ENCODE measurements around the gene STPG2. TPM values are rescaled to one million over a fixed set of nuclear protein-coding genes. Genes with fewer than 3 reads are reported as not detected.
"Not testable (repeated sequence)": the region's sequence is repeated elsewhere in the genome, so short reads cannot be mapped to it uniquely, and the experiment has no call there.

The STPG2 gene
- polyA plus RNA-seq, 6 donors from 2014 or later = 0.17 to 0.55 (median 0.25) TPM; not detected in 3

DNA sequence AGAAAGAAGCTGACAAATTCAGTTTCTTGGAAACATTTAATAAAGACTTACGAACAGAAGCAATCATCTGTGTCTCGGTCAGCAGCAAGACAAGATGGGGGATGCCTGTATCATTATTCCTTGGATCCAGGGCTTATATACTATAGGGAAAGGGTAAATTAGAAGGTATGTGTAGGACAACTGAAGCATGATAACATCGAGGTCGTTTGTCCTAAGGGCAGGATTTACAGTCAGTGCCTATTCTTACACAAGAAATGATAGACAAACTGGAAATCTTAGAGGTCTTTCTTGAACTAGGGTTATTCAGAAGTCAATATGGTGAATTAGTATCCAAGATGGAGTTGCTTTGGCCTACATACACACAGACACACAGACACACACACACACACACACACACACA, 553.0 kb downstream of the STPG2 start:
- Mint-ChIP-seq H3K4me1 (no peaks in the 10 kb centered on the region), H3K36me3 (peaks cover 0 to 9% of the 10 kb centered on the region in 2 donors), H3K9me3 (peaks cover 3 to 11% (median 7%) of the 10 kb centered on the region in 7 donors), H3K4me3 (no peak overlapping the region), H3K27ac (no peak overlapping the region), H3K27me3 (no peaks in the 10 kb centered on the region)
- DNase-seq (no peak), ATAC-seq (ENCODE audit: low read depth in 2 of 2) (no peak)

DNA sequence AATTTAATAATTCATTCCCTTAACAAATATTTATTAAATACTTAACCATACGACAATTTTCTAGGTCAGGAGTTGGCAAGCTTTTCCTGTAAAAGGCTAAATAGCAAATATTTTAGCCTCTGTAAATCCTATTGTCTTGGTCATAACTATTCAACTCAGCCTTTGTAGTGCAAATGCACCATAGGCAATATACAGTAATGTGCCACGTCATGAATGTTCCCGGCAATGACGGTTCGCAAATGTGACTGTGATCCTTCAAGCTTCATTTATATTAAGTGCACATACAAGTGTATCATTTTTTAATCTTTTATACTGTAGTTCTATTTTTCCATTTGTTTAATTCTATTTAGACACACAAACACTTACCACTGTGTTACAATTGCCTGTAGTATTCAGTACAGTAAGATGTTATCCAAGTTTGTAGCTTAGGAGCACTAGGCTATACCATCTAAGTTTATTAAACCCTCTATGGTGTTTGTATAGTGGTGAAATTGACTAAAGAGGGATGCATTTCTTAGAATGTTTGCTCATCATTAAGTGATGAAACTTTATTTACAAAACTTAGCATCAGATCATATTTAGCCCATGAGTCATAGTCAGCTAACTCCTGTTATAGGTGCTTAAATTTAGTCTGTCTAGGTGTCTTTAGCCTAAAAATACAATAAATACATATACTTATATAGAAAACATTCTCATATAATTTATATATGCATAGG, 553.6 kb downstream of the STPG2 start:
- no peak overlapping the region for H3K27ac Mint-ChIP-seq
- DNase-seq (no peak), ATAC-seq (ENCODE audit: low read depth in 2 of 2) (no peak)
- H3K4me3 Mint-ChIP-seq = no peak overlapping the region
- peaks cover 3 to 11% (median 7%) of the 10 kb centered on the region in 7 donors for H3K9me3 Mint-ChIP-seq
- H3K27me3 Mint-ChIP-seq = no peaks in the 10 kb centered on the region
- peaks cover 0 to 9% of the 10 kb centered on the region in 2 donors for H3K36me3 Mint-ChIP-seq
- H3K4me1 Mint-ChIP-seq = no peaks in the 10 kb centered on the region

DNA sequence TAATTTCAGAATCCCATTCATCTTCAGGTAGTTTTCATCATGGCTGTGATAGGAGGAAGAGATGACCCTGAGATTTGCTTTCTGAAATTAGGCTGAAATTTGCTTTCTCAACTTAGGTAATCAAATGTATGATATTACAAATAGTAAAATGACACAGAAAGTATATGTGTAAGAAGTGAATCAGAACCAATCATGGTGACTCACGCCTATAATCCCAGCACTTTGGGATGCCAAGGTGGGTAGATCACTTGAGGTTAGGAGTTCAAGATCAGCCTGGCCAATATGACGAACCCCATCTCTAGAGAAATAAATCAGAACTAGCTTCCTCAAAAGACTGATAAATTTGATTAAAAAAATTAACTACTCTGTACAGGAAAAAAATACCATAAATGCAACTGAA, 555.4 kb downstream of the STPG2 start:
- H3K27me3 Mint-ChIP-seq = no peaks in the 10 kb centered on the region
- H3K27ac Mint-ChIP-seq = no peak overlapping the region
- H3K4me1 Mint-ChIP-seq = no peaks in the 10 kb centered on the region
- DNase-seq (no peak), ATAC-seq (ENCODE audit: low read depth in 2 of 2) (no peak)
- no peak overlapping the region for H3K4me3 Mint-ChIP-seq
- H3K36me3 Mint-ChIP-seq = no peaks in the 10 kb centered on the region
- peaks cover 0 to 6% (median 0%) of the 10 kb centered on the region in 7 donors for H3K9me3 Mint-ChIP-seq

DNA sequence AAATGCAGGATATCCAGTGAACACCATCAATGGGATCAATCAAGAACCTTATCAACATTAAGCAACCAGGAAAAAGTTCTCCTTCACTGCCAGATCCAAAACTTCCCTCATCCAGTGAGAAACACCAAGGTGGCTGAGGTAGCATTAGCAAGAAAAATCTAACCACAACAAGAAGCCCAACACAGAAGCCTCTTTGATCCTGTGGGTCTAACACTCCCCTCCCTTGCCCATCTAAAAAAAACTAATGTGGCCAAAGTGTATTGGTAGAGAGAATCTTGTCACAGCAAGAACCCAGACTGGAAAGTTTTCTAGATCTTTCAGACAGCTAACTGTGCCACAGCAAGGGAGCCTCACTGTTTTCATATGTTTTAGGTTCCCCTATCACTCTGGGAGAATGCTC, 558.0 kb downstream of the STPG2 start:
- peaks cover 0 to 6% (median 0%) of the 10 kb centered on the region in 7 donors for H3K9me3 Mint-ChIP-seq
- ATAC-seq (ENCODE audit: low read depth in 2 of 2) = no peak
- H3K27ac Mint-ChIP-seq = no peak overlapping the region
- DNase-seq = no peak
- no peaks in the 10 kb centered on the region for H3K27me3 Mint-ChIP-seq
- H3K4me1 Mint-ChIP-seq = no peaks in the 10 kb centered on the region
- no peak overlapping the region for H3K4me3 Mint-ChIP-seq
- no peaks in the 10 kb centered on the region for H3K36me3 Mint-ChIP-seq

DNA sequence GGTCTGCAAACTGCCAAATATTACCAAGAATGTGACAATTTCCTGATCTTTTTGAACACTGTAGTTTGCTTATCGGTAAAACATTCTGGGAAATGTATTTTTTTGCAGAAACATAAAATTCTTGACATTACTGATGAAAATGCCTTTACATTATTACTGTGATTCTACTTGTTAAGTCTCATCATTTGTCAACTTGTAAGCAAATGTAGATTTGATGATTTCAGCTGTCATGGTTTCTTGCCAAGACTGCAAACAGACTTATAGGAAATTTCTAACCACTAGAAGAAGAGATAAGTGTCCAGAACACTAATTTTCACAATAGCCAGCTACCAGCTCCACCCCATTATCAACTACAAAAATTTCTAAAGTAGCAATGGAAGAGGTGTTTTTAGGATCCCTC, 560.4 kb downstream of the STPG2 start:
- Mint-ChIP-seq H3K4me3 (no peak overlapping the region), H3K9me3 (peaks cover 0 to 6% (median 0%) of the 10 kb centered on the region in 7 donors), H3K36me3 (no peaks in the 10 kb centered on the region), H3K4me1 (no peaks in the 10 kb centered on the region), H3K27me3 (no peaks in the 10 kb centered on the region), H3K27ac (no peak overlapping the region)
- no peak for DNase-seq
- ATAC-seq (ENCODE audit: low read depth in 2 of 2) = no peak

DNA sequence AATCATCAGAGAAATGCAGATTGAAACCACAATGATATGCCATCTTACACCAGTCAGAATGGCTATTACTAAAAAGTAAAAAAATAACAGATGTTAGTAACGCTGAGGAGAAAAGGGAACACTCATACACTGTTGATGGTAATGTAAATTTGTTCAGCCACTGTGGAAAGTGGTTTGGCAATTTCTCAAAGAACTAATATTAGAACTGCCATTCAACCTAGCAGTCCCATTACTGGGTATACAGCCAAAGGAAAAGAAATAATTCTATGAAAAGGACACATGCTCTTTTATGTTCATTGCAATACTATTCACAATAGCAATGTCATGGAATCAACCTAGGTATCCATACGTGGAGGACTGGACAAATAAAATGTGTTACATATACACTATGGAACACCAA, 566.3 kb downstream of the STPG2 start:
- ATAC-seq (ENCODE audit: low read depth in 2 of 2) = no peak
- no peak for DNase-seq
- no peaks in the 10 kb centered on the region for H3K27me3 Mint-ChIP-seq

DNA sequence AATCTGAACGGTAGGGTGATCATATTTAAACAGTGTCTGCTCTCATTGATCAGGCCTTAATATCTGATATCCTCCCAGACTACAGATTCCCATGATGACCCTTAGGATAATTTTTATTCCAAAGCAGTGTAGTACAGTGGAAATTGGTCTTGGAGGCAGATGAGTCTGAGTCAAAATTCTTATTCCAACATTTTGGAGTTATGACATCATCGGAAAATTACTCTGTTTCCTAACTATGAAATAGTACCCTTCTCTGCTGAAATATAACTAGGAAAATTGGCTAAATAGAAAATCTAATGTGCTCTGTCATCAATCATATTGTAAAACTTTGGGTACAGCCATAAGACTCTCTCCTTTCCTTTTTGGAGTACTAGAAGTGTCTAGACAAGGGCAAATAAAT, 583.3 kb downstream of the STPG2 start:
- no peak for DNase-seq
- ATAC-seq (ENCODE audit: low read depth in 2 of 2) = no peak
- H3K4me3 Mint-ChIP-seq = no peak overlapping the region
- no peaks in the 10 kb centered on the region for H3K36me3 Mint-ChIP-seq
- no peak overlapping the region for H3K27ac Mint-ChIP-seq
- no peaks in the 10 kb centered on the region for H3K27me3 Mint-ChIP-seq
- peaks cover 0 to 21% (median 11%) of the 10 kb centered on the region in 7 donors for H3K9me3 Mint-ChIP-seq
- H3K4me1 Mint-ChIP-seq = no peaks in the 10 kb centered on the region

More for the DNA sequence above, 566.3 kb downstream of the STPG2 start:
- Mint-ChIP-seq H3K9me3 (peaks cover 0 to 17% (median 6%) of the 10 kb centered on the region in 7 donors), H3K4me3 (no peak overlapping the region), H3K36me3 (no peaks in the 10 kb centered on the region), H3K4me1 (no peaks in the 10 kb centered on the region), H3K27ac (no peak overlapping the region)

DNA sequence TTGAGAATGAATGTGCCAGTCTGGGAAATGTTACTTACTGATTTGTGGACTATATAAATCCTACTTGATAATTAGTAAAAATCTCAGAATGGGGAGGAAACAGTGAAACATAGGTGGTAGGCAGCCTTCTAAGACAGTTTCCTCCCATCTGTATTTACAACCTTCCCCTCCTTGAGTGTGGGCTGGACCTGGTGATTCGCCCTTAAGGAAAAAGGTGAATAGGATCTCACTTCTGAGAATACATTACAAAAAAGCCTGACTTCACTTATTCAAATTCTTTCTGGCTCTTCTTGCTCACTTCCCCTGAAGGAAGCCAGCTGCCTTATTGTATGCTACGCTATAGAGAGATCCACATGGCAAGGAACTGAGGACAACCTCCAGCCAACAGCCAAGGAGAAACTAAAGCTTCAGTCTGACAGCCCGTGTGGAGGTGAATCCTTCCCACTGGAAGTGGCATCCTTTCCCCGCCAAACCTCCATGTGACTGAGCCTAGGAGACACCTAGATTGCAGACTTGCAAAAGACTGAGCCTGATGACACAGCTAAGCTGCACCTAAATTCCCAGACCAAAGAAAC, 585.0 kb downstream of the STPG2 start:
- Mint-ChIP-seq H3K4me3 (no peak overlapping the region), H3K4me1 (no peaks in the 10 kb centered on the region), H3K9me3 (peaks cover 0 to 15% (median 6%) of the 10 kb centered on the region in 7 donors), H3K27me3 (no peaks in the 10 kb centered on the region), H3K36me3 (no peaks in the 10 kb centered on the region), H3K27ac (no peak overlapping the region)
- ATAC-seq (ENCODE audit: low read depth in 2 of 2) (no peak), DNase-seq (no peak)

DNA sequence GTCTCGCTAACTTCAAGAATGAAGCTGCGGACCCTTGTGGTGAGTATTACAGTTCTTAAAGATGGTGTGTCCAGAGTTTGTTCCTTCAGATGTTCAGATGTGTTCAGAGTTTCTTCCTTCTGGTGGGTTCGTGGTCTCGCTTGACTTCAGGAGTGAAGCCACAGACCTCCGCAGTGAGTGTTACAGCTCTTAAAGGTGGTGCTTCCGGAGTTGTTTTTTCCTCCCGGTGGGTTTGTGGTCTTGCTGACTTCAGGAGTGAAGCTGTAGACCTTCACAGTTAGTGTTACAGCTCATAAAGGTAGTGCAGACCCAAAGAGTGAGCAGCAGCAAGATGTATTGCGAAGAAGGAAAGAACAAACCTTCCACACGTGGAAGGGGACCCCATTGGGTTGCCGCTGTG, 592.6 kb downstream of the STPG2 start:
- ATAC-seq (ENCODE audit: low read depth in 2 of 2); H3K27ac Mint-ChIP-seq; H3K9me3 Mint-ChIP-seq; H3K36me3 Mint-ChIP-seq; DNase-seq; H3K27me3 Mint-ChIP-seq; H3K4me1 Mint-ChIP-seq; H3K4me3 Mint-ChIP-seq: not testable (repeated sequence)

DNA sequence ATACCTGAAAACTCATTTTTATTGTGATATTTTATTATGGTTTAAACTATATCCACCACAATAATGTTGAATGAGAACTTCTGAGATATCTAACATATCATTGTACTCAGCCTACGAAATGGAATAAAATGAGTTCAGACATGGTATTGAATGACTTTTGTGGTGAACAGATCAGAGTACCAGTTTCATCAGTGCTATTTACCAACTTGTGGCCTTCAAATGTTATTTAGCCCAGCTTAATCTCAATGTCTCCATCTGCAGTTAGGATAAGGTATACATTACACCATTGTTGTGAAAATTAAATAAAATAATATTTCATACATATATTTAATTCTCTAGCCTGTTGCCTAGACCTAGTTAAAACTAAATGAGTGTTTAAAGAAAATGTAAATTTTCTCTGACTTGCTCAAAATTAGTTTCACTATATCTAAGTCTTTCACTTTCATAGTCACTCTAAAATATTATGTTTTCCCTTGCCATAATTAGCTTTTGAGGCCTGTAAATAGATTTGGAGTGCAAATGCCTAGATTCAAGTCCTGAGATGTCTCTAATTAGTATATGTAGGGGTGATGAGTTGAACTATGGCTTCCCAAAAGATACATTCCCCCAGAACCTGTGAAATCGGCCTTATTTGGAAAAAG, 594.2 kb downstream of the STPG2 start:
- H3K4me1 Mint-ChIP-seq = no peaks in the 10 kb centered on the region
- H3K4me3 Mint-ChIP-seq = no peak overlapping the region

DNA sequence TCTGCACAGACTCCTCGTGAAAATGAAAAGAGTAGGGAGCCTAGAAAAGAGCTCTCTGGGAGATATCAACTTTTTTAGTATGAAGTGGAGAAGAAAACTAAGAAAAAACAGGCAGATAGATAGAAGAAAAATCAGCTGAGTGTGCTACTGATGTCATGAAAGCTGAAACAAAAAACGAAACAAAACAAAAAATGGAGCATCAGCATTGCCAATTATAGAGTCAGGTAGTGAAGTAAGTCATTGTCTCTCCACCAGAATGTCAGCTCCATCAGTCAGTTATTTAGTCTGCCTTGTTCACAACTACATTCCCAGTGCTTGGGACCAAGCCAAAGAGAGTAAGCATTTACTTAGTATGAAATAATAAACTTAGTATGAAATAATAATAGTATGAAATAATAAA, 595.1 kb downstream of the STPG2 start:
- H3K27ac Mint-ChIP-seq = no peak overlapping the region
- ATAC-seq (ENCODE audit: low read depth in 2 of 2) (no peak), DNase-seq (no peak)
- no peaks in the 10 kb centered on the region for H3K36me3 Mint-ChIP-seq
- H3K27me3 Mint-ChIP-seq = no peaks in the 10 kb centered on the region
- H3K4me1 Mint-ChIP-seq = no peaks in the 10 kb centered on the region
- no peak overlapping the region for H3K4me3 Mint-ChIP-seq
- H3K9me3 Mint-ChIP-seq = peaks cover 0 to 8% (median 5%) of the 10 kb centered on the region in 7 donors

More for the DNA sequence above, 594.2 kb downstream of the STPG2 start:
- peaks cover 0 to 8% (median 5%) of the 10 kb centered on the region in 7 donors for H3K9me3 Mint-ChIP-seq
- no peaks in the 10 kb centered on the region for H3K27me3 Mint-ChIP-seq
- no peak overlapping the region for H3K27ac Mint-ChIP-seq
- DNase-seq (no peak), ATAC-seq (ENCODE audit: low read depth in 2 of 2) (no peak)
- no peaks in the 10 kb centered on the region for H3K36me3 Mint-ChIP-seq

DNA sequence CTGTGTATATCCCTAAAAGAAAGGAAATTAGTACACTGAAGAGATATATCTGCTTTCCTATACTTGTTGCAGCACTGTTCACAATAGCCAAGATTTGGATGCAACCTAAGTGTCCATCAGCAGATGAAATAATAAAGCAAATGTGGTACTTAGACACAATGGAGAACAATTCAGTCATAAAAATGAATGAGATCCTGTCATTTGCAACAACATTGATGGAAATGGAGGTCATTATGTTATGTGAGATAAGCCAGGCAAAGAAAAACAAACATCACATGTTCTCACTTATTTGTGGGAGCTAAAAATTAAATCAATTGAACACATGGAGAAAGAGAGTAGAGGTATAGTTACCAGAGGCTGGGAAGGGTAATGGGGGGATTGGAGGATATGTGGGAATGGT, 611.9 kb downstream of the STPG2 start:
- DNase-seq = no peak
- ATAC-seq (ENCODE audit: low read depth in 2 of 2) = no peak
- H3K4me3 Mint-ChIP-seq = no peak overlapping the region
- no peaks in the 10 kb centered on the region for H3K4me1 Mint-ChIP-seq
- no peaks in the 10 kb centered on the region for H3K36me3 Mint-ChIP-seq
- H3K9me3 Mint-ChIP-seq = peaks cover 0 to 17% (median 8%) of the 10 kb centered on the region in 7 donors
- no peaks in the 10 kb centered on the region for H3K27me3 Mint-ChIP-seq
- H3K27ac Mint-ChIP-seq = no peak overlapping the region

DNA sequence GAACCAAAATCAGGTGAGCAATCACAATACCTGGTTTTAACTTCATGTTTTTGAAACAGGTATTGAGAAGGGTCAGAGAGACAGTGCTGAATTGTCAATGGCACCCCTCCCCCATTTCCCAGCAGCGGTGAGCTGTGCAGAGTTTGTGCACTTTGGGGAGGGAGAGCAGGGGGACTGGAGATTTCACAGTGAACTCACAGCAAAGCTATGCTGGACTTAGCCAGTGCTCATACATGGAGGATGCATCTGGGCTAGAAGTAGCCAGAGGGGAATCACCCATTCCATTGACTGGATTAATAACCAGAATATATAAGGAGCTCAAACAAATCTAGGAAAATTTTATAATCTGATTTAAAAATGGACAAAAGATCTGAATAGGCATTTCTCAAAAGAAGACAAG, 612.6 kb downstream of the STPG2 start:
- Mint-ChIP-seq H3K9me3 (peaks cover 0 to 17% (median 8%) of the 10 kb centered on the region in 7 donors), H3K27ac (no peak overlapping the region), H3K36me3 (no peaks in the 10 kb centered on the region), H3K27me3 (no peaks in the 10 kb centered on the region), H3K4me3 (no peak overlapping the region), H3K4me1 (no peaks in the 10 kb centered on the region)
- DNase-seq (no peak), ATAC-seq (ENCODE audit: low read depth in 2 of 2) (no peak)

DNA sequence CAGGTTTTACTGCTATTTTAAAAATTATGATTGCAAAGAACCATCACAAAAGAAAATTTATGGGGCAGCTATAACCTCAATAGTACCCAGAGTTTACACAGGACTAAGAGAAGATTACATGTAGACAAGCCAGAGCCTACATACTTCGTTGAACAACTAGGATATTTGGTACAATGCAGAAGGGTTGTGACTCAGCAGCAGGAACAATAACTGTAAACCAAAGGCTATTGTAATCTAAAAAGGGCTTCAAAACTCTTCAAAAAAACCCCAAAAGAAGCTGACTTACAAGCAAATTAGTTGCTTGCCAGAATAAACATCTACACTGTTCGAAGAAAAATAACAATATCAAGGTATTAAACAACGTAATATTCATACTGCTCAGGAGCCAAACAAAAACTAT, 618.0 kb downstream of the STPG2 start:
- no peak for DNase-seq
- Mint-ChIP-seq H3K4me1 (no peaks in the 10 kb centered on the region), H3K27ac (no peak overlapping the region), H3K36me3 (no peaks in the 10 kb centered on the region), H3K4me3 (no peak overlapping the region), H3K9me3 (peaks cover 0 to 17% (median 5%) of the 10 kb centered on the region in 7 donors), H3K27me3 (no peaks in the 10 kb centered on the region)
- no peak for ATAC-seq (ENCODE audit: low read depth in 2 of 2)
